Astrocyte (in vitro differentiated cells and primary cell): ENCODE results near the gene NR2C2.

Source experiments
- CTCF ChIP-seq: IDR thresholded peaks from 2 replicates; pipeline ENCODE4 v1.5.1; 2011; ENCODE audit warnings: low read depth, mild to moderate bottlenecking, inconsistent platforms, low read length, moderate library complexity; ENCODE audit not compliant: insufficient read depth
- EZH2 ChIP-seq: IDR thresholded peaks from 2 replicates; pipeline ENCODE4 v1.6.1; 2012; ENCODE audit warnings: mild to moderate bottlenecking, low read length, inconsistent platforms; ENCODE audit not compliant: insufficient read depth

- TF ChIP-seq CTCF (no peak), EZH2 (no peak)
Observed at GRCh38 chr3:14969671-14970070, 22.3 kb downstream of the NR2C2 start.
